ENCODE measurements around the gene TUBE1. TPM values are rescaled to one million over a fixed set of nuclear protein-coding genes. Genes with fewer than 3 reads are reported as not detected.

TUBE1 gene, protein sequence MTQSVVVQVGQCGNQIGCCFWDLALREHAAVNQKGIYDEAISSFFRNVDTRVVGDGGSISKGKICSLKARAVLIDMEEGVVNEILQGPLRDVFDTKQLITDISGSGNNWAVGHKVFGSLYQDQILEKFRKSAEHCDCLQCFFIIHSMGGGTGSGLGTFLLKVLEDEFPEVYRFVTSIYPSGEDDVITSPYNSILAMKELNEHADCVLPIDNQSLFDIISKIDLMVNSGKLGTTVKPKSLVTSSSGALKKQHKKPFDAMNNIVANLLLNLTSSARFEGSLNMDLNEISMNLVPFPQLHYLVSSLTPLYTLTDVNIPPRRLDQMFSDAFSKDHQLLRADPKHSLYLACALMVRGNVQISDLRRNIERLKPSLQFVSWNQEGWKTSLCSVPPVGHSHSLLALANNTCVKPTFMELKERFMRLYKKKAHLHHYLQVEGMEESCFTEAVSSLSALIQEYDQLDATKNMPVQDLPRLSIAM
- total RNA-seq (2021) (24.4 and 29.4 TPM in 2 replicates), Bru-seq, nascent RNA (percentile 83 among the genes with signal in this experiment), BruChase-seq, experiment 1, labeled RNA remaining after a 2-hour chase (percentile 92 among the genes with signal in this experiment), BruChase-seq, experiment 2, labeled RNA remaining after a 6-hour chase (percentile 72 among the genes with signal in this experiment)
- long read RNA-seq, transcript TUBE1-202 (12 exons, 2,142 nt): major isoform, 14 of 35 reads
- long read RNA-seq, partial matches to known transcripts: 8 of 35 reads
- long read RNA-seq, other reads (novel, unspliced or antisense): 10 of 35 reads

DNA sequence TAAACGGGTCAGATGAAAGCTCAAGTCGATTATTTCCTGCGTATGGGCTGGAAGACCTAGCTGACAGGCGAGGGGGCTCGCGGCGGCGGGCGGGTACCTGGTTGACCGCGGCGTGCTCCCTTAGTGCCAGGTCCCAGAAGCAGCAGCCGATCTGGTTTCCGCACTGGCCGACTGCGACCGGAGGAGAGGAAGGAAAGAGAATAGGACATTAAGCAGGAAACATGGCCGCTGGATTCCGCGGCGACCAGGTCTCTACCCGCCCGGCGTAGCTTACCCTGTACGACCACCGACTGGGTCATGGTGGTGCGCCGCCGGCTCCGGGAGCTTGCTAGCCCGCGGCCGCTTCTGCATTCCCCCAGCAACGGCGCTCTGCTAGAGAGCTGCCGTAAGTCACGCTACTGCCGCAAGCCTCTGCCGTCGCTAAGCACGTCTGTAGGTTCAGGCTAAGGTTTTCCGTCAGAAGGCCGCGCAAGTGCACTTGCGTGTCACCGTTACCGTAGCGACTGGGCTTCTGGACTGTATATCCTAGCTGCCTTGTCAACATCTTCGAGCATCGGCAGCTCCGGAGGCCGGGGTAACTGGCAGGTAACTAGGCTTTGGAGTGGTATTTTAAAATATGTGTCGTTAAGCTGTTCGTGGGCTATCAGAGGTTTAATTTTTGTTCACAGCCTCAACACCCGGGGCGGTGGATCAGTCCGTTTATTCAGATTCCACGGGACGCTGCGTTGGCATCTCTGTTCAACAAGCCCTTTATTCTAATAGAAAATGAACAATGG is at the start of gene TUBE1, which contains the start of gene FAM229B:
TSS of gene TUBE1 (minus strand) at position 347 of the 776 bp plus-strand sequence. CDS start at position 299, 48 bp downstream.
TSS of gene FAM229B (plus strand) at position 456 of the 776 bp plus-strand sequence. CDS start 11,693 bp downstream, outside the sequence.
- Histone ChIP-seq H3K27me3 (replicated peaks; ENCODE audit: insufficient read depth, low read depth, low read length, poor library complexity) (peaks cover 9% of the 10 kb centered on the region), H3K9me3 (ENCODE audit: low read depth, low read length, poor library complexity, severe bottlenecking) (no peaks in the 10 kb centered on the region), H3K36me3 (ENCODE audit: insufficient read depth, low read length, poor library complexity, severe bottlenecking) (no peaks in the 10 kb centered on the region), H3K4me1 (ENCODE audit: insufficient read depth, low read length, poor library complexity, severe bottlenecking) (peaks cover 13% of the 10 kb centered on the region), H3K27ac (ENCODE audit: low read depth, low read length, poor library complexity, severe bottlenecking) (peak within 1 kb of the TSS; percentile 74), H3K4me3 (ENCODE audit: low read depth, low read length, poor library complexity, severe bottlenecking) (peak within 1 kb of the TSS; percentile 67)
- ChIA-PET CTCF (interaction anchor here (2.3 kb wide), 1 partner anchor 76 kb away, joined by 14 read pairs; no protein-coding TSS in a partner anchor), POLR2A (ENCODE audit: low non-redundant PET) (interaction anchor here (0.7 kb wide), 1 partner anchor 161 kb away, joined by 3 read pairs; no protein-coding TSS in a partner anchor)
- BruUV-seq (replicated peaks): no TSS peak
- intact Hi-C loops (cut with micrococcal nuclease; ENCODE audit: unreplicated experiment): loop anchor here (2.0 kb wide), 1 partner anchor 77 kb away; no protein-coding TSS in a partner anchor
- DNase-seq (ENCODE audit: low spot score): peak; percentile 98
- no peak for TF ChIP-seq EZH2 (IDR thresholded peaks at IDR 0.05; ENCODE audit: borderline replicate concordance, low read depth, low read length, poor library complexity, severe bottlenecking)
- TF ChIP-seq, protein P1, sequence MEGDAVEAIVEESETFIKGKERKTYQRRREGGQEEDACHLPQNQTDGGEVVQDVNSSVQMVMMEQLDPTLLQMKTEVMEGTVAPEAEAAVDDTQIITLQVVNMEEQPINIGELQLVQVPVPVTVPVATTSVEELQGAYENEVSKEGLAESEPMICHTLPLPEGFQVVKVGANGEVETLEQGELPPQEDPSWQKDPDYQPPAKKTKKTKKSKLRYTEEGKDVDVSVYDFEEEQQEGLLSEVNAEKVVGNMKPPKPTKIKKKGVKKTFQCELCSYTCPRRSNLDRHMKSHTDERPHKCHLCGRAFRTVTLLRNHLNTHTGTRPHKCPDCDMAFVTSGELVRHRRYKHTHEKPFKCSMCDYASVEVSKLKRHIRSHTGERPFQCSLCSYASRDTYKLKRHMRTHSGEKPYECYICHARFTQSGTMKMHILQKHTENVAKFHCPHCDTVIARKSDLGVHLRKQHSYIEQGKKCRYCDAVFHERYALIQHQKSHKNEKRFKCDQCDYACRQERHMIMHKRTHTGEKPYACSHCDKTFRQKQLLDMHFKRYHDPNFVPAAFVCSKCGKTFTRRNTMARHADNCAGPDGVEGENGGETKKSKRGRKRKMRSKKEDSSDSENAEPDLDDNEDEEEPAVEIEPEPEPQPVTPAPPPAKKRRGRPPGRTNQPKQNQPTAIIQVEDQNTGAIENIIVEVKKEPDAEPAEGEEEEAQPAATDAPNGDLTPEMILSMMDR (conservative IDR thresholded peaks at IDR 0.05; ENCODE audit: low read depth, low read length): no peak

DNA sequence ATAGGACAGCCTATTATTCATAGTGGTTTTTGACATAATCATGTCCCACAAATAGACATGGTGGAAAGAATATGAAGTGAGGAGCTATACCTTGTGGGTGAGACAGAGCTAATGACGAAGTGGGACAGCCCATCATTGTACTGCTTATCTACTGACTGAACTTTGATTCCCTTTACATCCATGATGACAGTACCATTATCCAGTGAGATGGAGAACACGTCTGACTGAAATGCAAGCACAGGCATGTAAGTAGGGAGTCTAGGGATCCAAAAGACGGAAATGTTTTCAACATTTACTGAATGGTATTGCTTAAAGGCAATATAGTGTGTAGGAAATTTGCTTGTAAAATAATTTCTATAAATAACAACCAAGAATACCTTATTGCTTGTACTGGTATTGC is 43.6 kb upstream of the TUBE1 start:
- Histone ChIP-seq H3K27me3 (replicated peaks; ENCODE audit: insufficient read depth, low read depth, low read length, poor library complexity) (no peaks in the 10 kb centered on the region), H3K4me3 (ENCODE audit: low read depth, low read length, poor library complexity, severe bottlenecking) (no peak overlapping the region), H3K4me1 (ENCODE audit: insufficient read depth, low read length, poor library complexity, severe bottlenecking) (no peaks in the 10 kb centered on the region), H3K9me3 (ENCODE audit: low read depth, low read length, poor library complexity, severe bottlenecking) (no peaks in the 10 kb centered on the region), H3K36me3 (ENCODE audit: insufficient read depth, low read length, poor library complexity, severe bottlenecking) (no peaks in the 10 kb centered on the region), H3K27ac (ENCODE audit: low read depth, low read length, poor library complexity, severe bottlenecking) (no peak overlapping the region)
- intact Hi-C loops (cut with micrococcal nuclease; ENCODE audit: unreplicated experiment): no loop called here
- no TSS peak for BruUV-seq (replicated peaks)
- no peak for DNase-seq (ENCODE audit: low spot score)
- TF ChIP-seq, protein P1 (conservative IDR thresholded peaks at IDR 0.05; ENCODE audit: low read depth, low read length): no peak
- TF ChIP-seq EZH2 (IDR thresholded peaks at IDR 0.05; ENCODE audit: borderline replicate concordance, low read depth, low read length, poor library complexity, severe bottlenecking): no peak
- ChIA-PET CTCF (no interaction called here), POLR2A (ENCODE audit: low non-redundant PET) (no interaction called here)

GRCh38 chr6:112128208-112128607 is 40.9 kb upstream of the TUBE1 start:
- no peak overlapping the region for H3K27ac ChIP-seq (ENCODE audit: low read depth, low read length, poor library complexity, severe bottlenecking)
- CTCF ChIA-PET: no interaction called here
- H3K9me3 ChIP-seq (ENCODE audit: low read depth, low read length, poor library complexity, severe bottlenecking): no peaks in the 10 kb centered on the region
- H3K27me3 ChIP-seq (replicated peaks; ENCODE audit: insufficient read depth, low read depth, low read length, poor library complexity): no peaks in the 10 kb centered on the region
- no peaks in the 10 kb centered on the region for H3K4me1 ChIP-seq (ENCODE audit: insufficient read depth, low read length, poor library complexity, severe bottlenecking)
- H3K36me3 ChIP-seq (ENCODE audit: insufficient read depth, low read length, poor library complexity, severe bottlenecking): no peaks in the 10 kb centered on the region
- no TSS peak for BruUV-seq (replicated peaks)
- TF ChIP-seq, protein P1 (conservative IDR thresholded peaks at IDR 0.05; ENCODE audit: low read depth, low read length): no peak
- TF ChIP-seq EZH2 (IDR thresholded peaks at IDR 0.05; ENCODE audit: borderline replicate concordance, low read depth, low read length, poor library complexity, severe bottlenecking): no peak
- H3K4me3 ChIP-seq (ENCODE audit: low read depth, low read length, poor library complexity, severe bottlenecking): no peak overlapping the region
- DNase-seq (ENCODE audit: low spot score): no peak
- POLR2A ChIA-PET (ENCODE audit: low non-redundant PET): no interaction called here
- intact Hi-C loops (cut with micrococcal nuclease; ENCODE audit: unreplicated experiment): no loop called here
